IPS DF 4.7 (cell line): Measurements from ENCODE around the gene ABHD6.
"Not testable (repeated sequence)": the region's sequence is repeated elsewhere in the genome, so short reads cannot be mapped to it uniquely, and the experiment has no call there.

Experiments used
- DNase-seq: peaks from one replicate; pipeline ENCODE4 v3.0.0-alpha.2; 2013; ENCODE audit warnings: low spot score; ENCODE audit errors: extremely low read depth

The ABHD6 gene

GRCh38 chr3:58273362-58273761 lies 35.8 kb downstream of the ABHD6 start:
- not testable (repeated sequence) for DNase-seq

GRCh38 chr3:58274027-58274614 lies 36.5 kb downstream of the ABHD6 start:
- no peak for DNase-seq

- DNase-seq: no peak
These were observed 43.5 kb downstream of the ABHD6 start for GRCh38 chr3:58281069-58281468.

GRCh38 chr3:58285334-58285733 lies 47.7 kb downstream of the ABHD6 start:
- DNase-seq: no peak

GRCh38 chr3:58287354-58287753 lies 49.8 kb downstream of the ABHD6 start:
- DNase-seq: no peak

- no peak for DNase-seq
These were observed 50.6 kb downstream of the ABHD6 start for GRCh38 chr3:58288011-58288728.

GRCh38 chr3:58288964-58289613 lies 51.5 kb downstream of the ABHD6 start:
- not testable (repeated sequence) for DNase-seq

- not testable (repeated sequence) for DNase-seq
These were observed 52.9 kb downstream of the ABHD6 start for GRCh38 chr3:58290446-58290845.

- DNase-seq: no peak
These were observed 54.2 kb downstream of the ABHD6 start for GRCh38 chr3:58291671-58292338.

- DNase-seq: no peak
These were observed 55.3 kb downstream of the ABHD6 start for GRCh38 chr3:58292866-58293265.

- no peak for DNase-seq
These were observed 55.9 kb downstream of the ABHD6 start for GRCh38 chr3:58293516-58293915.

GRCh38 chr3:58296269-58296668 lies 58.7 kb downstream of the ABHD6 start:
- DNase-seq: no peak

GRCh38 chr3:58296843-58297242 lies 59.3 kb downstream of the ABHD6 start:
- DNase-seq: no peak

- DNase-seq: no peak
These were observed 60.6 kb downstream of the ABHD6 start for GRCh38 chr3:58298190-58298589.

GRCh38 chr3:58299075-58299474 lies 61.5 kb downstream of the ABHD6 start:
- no peak for DNase-seq

GRCh38 chr3:58299839-58300516 lies 62.4 kb downstream of the ABHD6 start:
- DNase-seq: no peak

GRCh38 chr3:58305882-58306711 lies 68.5 kb downstream of the ABHD6 start, which contains the start of the genes HTD2 and RPP14:
Gene HTD2 (plus strand): TSS chr3:58306520. CDS start chr3:58317614, 11,094 bp downstream.
Gene RPP14 (plus strand): TSS chr3:58306245. CDS start chr3:58310330, 4,085 bp downstream.
- DNase-seq: peak; percentile 93

GRCh38 chr3:58307639-58308215 lies 70.1 kb downstream of the ABHD6 start:
- DNase-seq: no peak

- no peak for DNase-seq
These were observed 71.1 kb downstream of the ABHD6 start for GRCh38 chr3:58308728-58309127.

GRCh38 chr3:58317811-58318210 lies 80.2 kb downstream of the ABHD6 start:
- no peak for DNase-seq
